Tibial nerve (tissue), 4 donors: Measurements from ENCODE around the gene TRIM10. TPM values are rescaled to one million over a fixed set of nuclear protein-coding genes. Genes with fewer than 3 reads are reported as not detected.

Source experiments
- DNase-seq, 2 donors: peaks; one replicate each; pipeline ENCODE4 v3.0.0-alpha.2; 2019; ENCODE audit warnings: low spot score in 2 of 2
- H3K27ac ChIP-seq, 4 donors: fragments of 200-600 bp; sonication (generic) in 3 of 4; one replicate each; pipeline ENCODE4 v1.5.1; 2017 to 2019; ENCODE audit warnings: mild to moderate bottlenecking in 1 of 4
- H3K27me3 ChIP-seq, 2 donors: fragments of 200-600 bp; sonication (generic) in 1 of 2; one replicate each; pipeline versions ENCODE4 v1.5.1 to v1.6.0; 2017 to 2019
- H3K36me3 ChIP-seq, 3 donors: fragments of 200-600 bp; sonication (generic); one replicate each; pipeline ENCODE4 v1.5.1; 2018 to 2019
- H3K4me1 ChIP-seq, 4 donors: fragments of 200-600 bp; sonication (generic) in 3 of 4; one replicate each; pipeline ENCODE4 v1.5.1; 2017 to 2019
- H3K4me3 ChIP-seq, 4 donors: fragments of 200-600 bp; sonication (generic) in 3 of 4; one replicate each; pipeline ENCODE4 v1.5.1; 2017 to 2019; ENCODE audit warnings: mild to moderate bottlenecking in 1 of 4, moderate library complexity in 1 of 4
- H3K9me3 ChIP-seq, 4 donors: fragments of 200-600 bp; sonication (generic) in 3 of 4; one replicate each; pipeline ENCODE4 v1.5.1; 2017 to 2019
- CTCF ChIP-seq, 5 experiments: fragments of 200-600 bp in 3 of 5; fragments of 450-650 bp in 2 of 5; sonication (generic) in 3 of 5; IDR thresholded peaks; one replicate each; pipeline ENCODE4 v1.5.1; 2016 to 2019; ENCODE audit warnings: antibody characterized with exemption in 5 of 5, mild to moderate bottlenecking in 3 of 5, moderate library complexity in 2 of 5
- EP300 ChIP-seq, 2 donors: sonication (generic); formaldehyde crosslinking; IDR thresholded peaks; one replicate each; pipeline ENCODE4 v1.6.1; 2017; ENCODE audit warnings: antibody characterized with exemption in 2 of 2, mild to moderate bottlenecking in 1 of 2
- POLR2A ChIP-seq, 2 donors: fragments of 450-650 bp; IDR thresholded peaks; one replicate each; pipeline ENCODE4 v1.6.1; 2017; ENCODE audit warnings: antibody characterized with exemption in 2 of 2, mild to moderate bottlenecking in 2 of 2, moderate library complexity in 2 of 2
- WGBS, 2 donors: methylation state at CpG; one replicate each; pipeline ENCODE4 v1.1.5; 2018; 5-methylcytosine and 5-hydroxymethylcytosine counted together
- total RNA-seq, 4 donors: library from RNA; depleted of rRNA; stranded (reverse); fragments of >200 nt; gene quantifications; one replicate each; pipeline ENCODE4 v1.1.0, GENCODE V29; 2016

TRIM10 gene
- total RNA-seq = not detected

GRCh38 chr6:30160785-30161531, at the start of gene TRIM10:
TRIM10 (minus strand) TSS chr6:30161211; CDS start chr6:30160858, 353 bp downstream.
- Histone ChIP-seq H3K9me3 (no peaks in the 10 kb centered on the region), H3K4me1 (peaks cover 0 to 9% (median 0%) of the 10 kb centered on the region in 4 donors), H3K4me3 (no peak within 1 kb of the TSS), H3K27me3 (peaks cover 0 to 4% of the 10 kb centered on the region in 2 donors), H3K36me3 (no peaks in the 10 kb centered on the region), H3K27ac (no peak within 1 kb of the TSS)
- no peak for DNase-seq
- 70 to 88% methylated on average over 4 of the region's 4 CpGs for WGBS, 2 donors
- TF ChIP-seq EP300 (IDR thresholded peaks at IDR 0.05) (no peak), POLR2A (IDR thresholded peaks at IDR 0.05) (no peak), CTCF (IDR thresholded peaks at IDR 0.05) (no peak)

- 47 to 58% methylated on average over 4 of the region's 4 CpGs for WGBS, 2 donors
- Histone ChIP-seq H3K27me3 (no peaks in the 10 kb centered on the region), H3K36me3 (no peaks in the 10 kb centered on the region), H3K9me3 (no peaks in the 10 kb centered on the region), H3K4me1 (peaks cover 6 to 85% (median 37%) of the 10 kb centered on the region in 4 donors), H3K4me3 (no peak overlapping the region), H3K27ac (peak overlapping the region in 3 of 4 donors; percentile 36 to 81 (median 49))
- DNase-seq = peak in 1 of 2 donors; percentile 34
- no peak for TF ChIP-seq POLR2A (IDR thresholded peaks at IDR 0.05)
- no peak for TF ChIP-seq CTCF (IDR thresholded peaks at IDR 0.05)
- TF ChIP-seq EP300 (IDR thresholded peaks at IDR 0.05) = no peak
Measured at GRCh38 chr6:30207619-30208295, 46.7 kb upstream of the TRIM10 start.

GRCh38 chr6:30206799-30207618, 46.0 kb upstream of the TRIM10 start:
- Histone ChIP-seq H3K4me3 (no peak overlapping the region), H3K27ac (peak overlapping the region in 3 of 4 donors; percentile 36 to 81 (median 78)), H3K27me3 (no peaks in the 10 kb centered on the region), H3K36me3 (no peaks in the 10 kb centered on the region), H3K4me1 (peaks cover 2 to 86% (median 33%) of the 10 kb centered on the region in 4 donors), H3K9me3 (no peaks in the 10 kb centered on the region)
- peak in 1 of 2 donors; percentile 79 for TF ChIP-seq EP300 (IDR thresholded peaks at IDR 0.05)
- no peak for TF ChIP-seq CTCF (IDR thresholded peaks at IDR 0.05)
- peak in 1 of 2 donors; percentile 47 for DNase-seq
- WGBS, 2 donors = 46 to 47% methylated on average over 11 of the region's 11 CpGs

GRCh38 chr6:30206152-30206551, 45.1 kb upstream of the TRIM10 start:
- WGBS, 2 donors = 66 to 79% methylated on average over 7 of the region's 7 CpGs
- H3K27me3 ChIP-seq = no peaks in the 10 kb centered on the region

More at GRCh38 chr6:30206152-30206551, 45.1 kb upstream of the TRIM10 start:
- Histone ChIP-seq H3K4me3 (no peak overlapping the region), H3K4me1 (peaks cover 0 to 86% (median 31%) of the 10 kb centered on the region in 4 donors), H3K27ac (peak overlapping the region in 2 of 4 donors; percentile 78 to 81), H3K36me3 (no peaks in the 10 kb centered on the region), H3K9me3 (no peaks in the 10 kb centered on the region)
- TF ChIP-seq EP300 (IDR thresholded peaks at IDR 0.05) (no peak), CTCF (IDR thresholded peaks at IDR 0.05) (no peak), POLR2A (IDR thresholded peaks at IDR 0.05) (no peak)
- DNase-seq = no peak
